ENCODE results near the gene GRK6.

Gene GRK6

DNA sequence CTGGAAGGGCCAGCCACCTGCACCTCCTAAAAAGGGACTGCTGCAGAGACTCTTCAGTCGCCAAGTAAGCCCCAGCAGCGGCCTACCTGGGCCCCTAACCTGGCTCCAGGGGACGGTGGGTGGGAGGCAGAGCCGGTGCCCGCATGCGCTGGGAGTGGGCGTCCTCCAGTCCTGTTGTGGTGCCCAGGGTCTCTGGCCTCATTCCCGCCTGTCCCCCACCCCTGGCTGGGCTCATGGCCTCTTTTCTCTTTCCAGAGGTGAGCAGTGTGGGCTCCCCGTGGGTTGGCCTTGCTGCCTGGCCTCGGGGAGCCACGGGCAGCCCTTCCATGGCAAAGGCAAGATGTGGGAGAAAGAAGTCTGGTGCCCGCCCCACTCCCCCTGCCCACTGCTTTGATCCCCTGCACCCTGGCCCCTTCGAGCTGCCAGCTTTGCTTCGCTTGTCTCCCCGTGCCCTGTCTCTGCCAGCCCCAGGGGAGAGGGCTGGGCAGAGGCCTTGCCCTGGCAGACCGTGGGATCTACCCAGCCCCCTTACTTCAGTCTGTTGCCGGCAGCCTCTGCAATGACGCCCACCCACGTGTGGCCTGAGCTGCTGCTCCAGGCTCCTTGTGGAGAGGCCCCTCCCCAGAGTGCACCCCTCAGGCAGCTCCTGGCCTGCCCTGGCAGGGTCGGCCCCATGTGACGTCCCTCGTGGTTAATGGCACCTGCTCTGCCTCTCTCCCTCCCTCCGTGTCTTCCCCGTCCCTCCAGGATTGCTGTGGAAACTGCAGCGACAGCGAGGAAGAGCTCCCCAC, 14.7 kb downstream of the GRK6 start:
- no peak for DNase-seq

DNA sequence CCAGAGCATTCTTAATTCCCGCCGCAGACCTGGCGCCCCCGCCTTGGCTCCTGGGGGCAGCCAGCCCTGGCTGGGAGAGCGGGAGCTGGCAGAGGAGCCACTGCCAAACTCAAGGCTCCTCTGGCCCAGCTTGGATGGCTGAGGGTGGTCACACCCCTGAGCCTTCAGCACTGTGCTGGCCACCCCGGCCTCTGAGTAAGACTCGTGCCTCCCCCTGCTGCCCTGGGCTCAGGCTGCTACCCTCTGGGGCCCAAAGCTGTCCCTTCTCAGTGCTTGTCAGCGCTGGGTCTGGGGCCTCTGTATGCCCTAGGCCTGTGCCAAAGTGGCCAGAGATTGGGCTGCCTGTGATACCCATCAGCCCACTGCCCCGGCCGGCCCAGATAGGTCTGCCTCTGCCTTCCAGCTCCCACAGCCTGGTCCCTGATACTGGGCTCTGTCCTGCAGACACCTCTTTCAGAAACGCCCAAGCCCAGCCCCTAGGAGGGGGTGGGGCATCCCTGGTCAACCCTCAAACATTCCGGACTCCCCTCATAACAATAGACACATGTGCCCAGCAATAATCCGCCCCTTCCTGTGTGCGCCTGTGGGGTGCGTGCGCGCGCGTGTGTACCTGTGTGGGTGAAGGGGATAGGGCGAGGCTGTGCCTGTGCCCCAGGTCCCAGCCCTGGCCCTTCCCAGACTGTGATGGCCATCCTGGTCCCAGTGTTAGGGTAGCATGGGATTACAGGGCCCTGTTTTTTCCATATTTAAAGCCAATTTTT, 15.8 kb downstream of the GRK6 start:
- no peak for DNase-seq

DNA sequence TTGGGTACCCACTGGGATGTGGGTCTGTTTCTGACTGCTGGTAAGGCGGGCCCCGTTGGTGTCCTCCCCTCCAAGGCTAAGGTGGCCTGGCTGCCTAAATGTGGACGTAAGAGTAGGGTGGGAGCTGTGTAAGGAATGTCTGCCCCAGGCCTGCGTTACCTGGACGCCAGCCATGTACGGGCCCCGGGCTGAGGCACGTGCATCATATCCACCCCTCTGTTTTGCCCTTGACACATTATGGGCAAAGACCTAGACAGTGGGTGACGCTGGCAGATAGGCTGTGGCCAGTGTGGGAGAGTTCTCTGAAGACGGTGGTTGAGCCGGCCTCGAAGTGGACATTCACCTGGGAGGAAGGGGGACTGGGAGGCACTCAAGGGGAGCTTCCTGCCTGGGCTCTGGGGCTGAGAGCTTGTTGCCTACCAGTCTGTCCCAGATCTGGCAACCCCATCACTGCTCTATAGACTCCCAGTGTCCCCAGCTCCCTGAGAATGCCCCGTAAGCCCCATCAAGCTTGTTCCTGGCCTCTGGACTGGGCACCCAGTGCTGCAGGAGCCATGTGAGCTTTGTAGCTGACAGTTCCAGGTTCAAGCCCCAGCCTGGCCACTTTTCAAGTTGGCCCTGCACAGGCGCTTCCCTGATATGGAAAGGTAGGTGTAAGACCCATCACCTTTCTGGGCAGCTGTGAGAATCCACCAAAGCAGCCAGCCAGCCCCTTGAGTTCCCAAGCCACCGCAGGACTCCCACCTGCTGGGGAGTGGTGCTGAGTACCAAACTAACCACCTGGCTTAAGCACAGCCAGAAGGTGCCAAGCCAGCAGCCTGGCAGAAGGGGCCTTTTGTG, 16.9 kb downstream of the GRK6 start:
- no peak for DNase-seq

DNA sequence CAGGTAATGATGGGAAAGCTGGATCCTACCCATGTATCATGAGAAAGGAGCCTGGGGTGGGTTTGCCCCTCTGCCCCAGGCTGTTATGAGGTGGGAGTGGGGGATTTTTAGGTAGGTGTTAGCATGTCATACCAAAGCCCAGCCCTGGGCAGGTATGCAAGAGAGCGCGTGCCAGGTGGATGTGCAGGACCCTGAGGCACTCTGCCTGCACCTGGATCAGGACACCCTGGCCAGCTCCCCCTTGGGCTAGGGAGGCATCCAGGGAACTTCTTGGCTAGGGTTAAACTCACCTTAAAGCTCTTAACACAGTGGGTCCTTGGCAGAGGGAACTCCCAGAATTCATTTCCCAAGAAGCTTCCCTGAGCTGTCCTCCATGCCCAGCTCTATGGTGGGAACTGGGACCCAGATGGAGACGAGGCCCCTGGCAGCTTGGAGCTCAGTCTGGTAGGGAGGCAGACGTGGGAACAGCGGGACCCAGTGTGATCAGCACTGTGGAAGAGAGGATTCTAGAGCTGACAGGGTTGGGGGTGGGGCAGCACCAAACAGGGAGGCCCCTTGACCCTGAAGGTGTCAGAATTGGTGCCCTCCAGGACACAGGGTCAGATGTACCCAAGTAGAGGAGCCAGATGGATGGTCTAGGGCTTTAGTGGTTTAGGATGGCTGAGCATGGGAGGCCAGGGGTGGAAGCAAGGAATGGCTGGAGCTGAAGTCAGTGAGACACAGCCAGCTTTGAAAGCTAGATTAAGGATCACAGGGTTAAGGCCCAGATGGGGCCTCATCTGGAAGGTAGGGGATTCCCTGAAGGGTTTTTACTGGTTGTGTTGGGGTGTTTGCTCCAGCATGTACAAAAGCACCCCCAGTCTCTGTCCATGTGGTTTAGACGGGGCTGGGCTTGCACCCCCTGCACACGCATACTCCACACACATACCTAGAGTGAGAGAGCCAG, 17.9 kb downstream of the GRK6 start:
- DNase-seq = no peak

DNA sequence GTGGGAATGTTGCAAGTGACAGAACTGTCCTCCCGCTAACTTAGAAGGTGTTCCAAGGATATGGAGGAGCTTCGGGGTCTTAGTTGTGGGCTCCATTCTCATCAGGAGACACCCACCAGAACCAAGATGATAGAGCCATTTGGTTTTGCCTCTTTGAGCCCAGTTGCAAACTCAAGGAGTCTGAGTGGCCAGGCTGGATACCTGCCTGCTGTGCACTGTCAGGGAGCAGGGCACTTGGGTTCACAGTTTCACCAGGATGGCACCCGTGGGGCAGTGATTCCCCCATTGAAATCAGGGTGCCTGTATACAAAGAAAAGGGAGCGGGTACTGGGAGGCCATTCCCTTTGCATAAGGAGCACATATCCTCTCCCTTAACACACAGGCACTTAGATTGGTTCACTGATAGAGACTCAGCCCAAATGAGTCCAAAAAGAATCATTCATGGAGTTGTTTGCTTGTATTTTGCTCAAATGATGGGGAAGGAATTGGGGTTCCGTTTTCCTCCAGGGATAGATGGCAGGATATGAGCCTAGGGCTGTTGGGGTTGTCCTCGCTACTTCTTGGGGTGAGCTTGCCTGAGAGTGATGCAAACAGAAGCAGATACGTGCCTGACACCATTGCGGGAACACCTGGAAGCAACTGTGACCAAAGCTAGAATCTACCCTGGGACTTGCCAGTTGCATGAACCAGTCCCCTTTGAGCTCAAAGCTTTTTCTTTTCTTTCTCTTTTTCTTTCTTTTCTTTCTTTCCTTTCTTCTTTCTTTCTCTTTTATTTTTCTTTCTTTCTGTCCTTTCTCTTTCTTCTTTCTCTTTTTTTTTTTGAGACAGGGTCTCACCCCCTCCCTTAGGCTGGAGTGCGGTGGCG, 18.8 kb downstream of the GRK6 start:
- DNase-seq = no peak

DNA sequence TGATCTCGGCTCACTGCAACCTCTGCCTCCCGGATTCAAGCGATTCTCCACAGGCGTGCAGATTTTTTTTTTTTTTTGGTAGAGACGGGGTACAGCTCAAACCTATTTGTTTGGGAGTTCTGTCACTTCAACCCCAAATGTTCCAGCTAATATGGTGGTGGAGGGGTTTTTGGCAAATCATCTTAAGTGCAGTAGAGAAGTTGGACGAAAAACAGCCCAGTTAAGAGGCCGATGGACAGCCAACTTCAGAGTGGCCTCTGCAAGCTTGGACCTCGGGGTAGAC, 19.4 kb downstream of the GRK6 start:
- DNase-seq = no peak

DNA sequence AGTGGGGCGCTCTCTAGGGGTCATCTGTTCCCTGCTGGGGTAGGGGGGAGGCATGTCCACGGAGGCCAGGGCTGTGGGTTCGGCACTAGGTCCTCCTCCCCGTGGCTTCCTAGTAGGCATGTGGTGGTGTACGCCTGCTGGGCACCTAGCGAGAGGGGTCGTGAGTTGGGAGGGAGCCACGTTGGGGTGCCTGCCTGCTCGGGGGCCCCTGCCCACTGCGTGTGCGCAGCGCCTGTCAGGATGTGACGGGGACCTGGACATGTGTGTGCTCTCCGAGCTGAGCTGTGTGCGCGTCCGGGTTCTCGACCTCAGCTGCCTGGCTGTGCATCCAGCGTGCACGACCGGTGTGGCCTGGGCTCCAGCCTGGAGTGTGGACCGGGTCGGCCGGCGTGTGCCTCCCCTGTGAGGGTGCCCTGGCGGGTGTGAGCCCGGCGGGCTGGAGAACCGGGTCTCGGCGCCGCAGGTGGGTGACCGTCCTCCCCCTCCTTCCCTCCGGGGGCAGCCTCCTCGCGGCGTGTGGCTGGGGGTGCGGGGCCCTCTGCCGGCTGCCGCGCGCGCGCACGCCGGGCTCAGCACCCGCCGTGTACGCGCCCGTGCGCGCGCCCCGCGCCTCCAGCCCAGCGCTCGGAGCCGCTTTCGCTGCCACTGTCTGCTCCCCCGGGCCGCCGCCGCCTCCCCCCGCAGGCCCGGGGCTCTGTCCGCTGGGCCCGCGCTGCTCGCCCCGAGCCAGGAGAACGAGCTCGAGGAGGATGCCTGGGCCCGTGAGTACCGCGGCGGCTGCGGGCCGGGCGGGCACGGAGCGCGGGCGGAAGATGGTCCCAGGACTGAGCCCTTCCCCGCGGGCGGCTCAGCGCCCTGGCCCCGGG, 20.0 kb downstream of the GRK6 start, which contains the start of gene PRR7:
Gene PRR7, plus strand, starts transcription at position 615 of the 866 bp plus-strand sequence. CDS start 8,254 bp downstream, outside the sequence.
- peak; percentile 53 to 57 for DNase-seq

DNA sequence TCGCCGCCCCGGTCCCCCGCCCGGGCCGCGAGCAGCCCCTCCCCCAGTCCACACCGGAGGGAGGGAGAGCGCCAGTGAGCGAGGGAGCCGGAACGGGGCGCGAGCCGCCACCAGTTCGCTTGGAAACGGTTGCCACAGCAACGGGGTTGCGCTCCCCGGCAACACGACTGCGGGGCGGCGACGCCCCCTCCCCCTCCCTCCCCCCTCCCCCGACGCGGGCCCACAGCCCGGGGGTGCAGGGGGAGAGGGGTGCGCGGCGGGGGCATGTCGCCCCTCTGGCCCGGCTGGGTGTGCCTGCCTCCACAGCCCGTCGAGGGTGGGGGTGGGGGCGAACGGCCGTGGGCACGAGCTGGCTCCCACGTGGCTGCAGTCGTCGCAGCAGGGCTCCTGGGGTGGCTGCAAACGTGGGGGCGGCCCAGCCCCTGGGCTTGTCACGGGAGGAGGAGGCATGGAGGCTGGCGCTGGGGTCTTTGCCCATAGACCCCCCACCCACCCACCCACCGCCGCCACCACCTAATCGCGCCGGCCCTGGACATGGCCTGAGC, 20.7 kb downstream of the GRK6 start:
- peak in 1 of 2 experiments; percentile 27 for DNase-seq

DNA sequence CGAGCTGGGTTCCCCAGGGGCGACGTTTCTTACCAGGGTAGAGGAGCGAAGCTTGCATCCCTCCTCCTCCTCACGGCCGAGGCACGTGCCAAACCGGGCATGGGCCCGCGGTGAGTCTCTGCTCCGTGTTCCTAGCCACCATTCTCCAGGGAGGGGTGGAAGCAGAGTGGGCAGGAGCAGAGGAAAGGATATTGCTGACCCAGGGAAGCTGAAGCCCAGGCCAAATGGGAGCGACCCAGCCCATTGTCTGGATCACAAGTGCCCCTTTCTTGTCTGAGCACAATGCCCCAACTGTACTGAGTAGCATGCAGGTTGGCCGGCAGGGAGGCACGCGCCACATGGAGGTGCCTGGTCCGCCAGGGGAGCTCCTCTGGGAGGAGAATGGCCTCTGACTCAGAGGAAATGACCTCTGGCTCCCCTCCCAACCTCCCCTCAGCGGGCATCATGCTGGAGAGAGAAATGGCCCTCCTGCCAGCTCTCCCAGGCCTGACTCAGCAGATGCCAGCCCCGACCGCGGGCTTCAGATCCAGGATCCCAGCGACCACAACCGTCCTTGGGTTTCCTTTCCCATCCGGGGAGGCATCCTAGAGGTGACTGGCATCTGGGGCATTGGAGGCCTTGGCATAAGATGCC, 21.3 kb downstream of the GRK6 start:
- DNase-seq = no peak

DNA sequence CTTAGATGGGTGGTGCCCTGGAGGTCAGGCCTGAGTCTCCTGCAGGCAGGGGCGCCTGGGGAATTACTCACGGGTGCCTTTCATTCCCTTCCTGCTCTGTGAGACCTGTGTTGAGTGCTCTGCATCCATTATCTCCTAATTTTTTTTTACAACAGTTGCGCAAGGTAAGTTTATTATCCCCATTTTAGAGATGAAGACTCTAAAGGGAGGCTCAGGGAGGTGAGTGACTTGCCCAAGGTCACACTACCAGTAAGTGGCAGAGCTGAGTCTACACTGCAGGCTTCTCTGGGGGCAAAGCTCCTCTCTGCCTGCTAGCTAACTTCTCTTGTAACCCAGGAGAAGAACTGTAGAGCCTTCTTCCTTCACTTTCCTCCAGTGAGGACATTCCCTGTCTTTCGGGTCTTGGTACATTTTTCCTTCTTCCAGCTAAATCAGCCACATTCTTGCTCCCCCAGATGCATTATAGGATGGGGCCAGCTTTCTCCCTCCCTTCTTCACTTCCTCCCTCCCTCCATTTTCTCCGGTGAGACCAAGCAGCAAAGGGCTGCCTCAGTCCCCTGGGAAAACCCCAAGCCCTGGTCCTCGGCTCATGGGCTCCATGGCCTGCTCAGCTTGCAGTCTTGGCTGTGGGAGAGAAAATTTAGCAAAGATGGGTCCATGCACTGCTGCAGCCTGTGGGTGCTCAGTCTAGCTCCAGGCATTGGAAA, 21.9 kb downstream of the GRK6 start:
- DNase-seq = no peak

DNA sequence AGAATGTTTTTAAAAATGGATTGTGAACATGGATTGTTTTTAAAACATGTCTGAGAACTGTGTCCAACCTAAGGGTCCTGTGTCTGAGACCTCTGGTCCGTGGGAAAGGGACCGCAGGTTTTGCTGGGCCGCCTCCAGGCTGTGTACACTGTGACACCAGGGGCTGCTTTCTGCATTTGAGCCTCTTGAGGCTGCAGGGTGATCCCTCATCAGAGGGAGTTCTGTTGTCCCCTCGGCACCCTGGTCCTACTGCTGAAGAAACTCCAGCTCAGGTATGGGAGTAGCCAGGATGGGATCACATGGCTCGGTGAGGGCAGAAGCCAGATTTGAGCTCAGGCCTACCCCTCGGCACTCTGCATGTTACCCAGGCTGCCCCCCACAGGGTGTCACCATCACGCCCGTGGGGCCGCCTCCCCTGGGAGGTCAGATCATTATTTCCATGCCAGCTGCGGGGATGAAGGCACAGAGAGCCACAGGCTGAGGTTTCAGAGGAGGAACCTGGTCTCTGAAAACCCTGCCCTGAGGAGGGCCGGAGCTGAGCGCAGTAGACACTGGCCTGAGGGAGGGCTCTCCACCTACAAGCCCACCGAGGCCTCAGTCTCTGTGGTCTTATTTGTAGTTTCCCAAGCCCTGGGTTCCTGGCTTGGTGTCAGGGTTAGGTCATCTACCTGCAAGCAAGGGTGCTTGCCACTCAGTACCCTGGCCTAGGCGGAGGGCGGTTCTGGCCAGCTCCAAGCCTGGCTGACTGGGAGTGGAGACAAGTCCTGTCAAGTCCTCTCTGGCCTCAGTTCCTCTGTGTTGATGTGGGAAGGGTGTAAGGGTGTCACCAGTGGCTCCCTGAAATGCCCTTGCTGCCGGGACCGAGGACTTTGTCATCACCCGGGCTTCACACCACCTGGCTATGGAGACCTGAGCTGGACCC, 22.9 kb downstream of the GRK6 start:
- DNase-seq = no peak

DNA sequence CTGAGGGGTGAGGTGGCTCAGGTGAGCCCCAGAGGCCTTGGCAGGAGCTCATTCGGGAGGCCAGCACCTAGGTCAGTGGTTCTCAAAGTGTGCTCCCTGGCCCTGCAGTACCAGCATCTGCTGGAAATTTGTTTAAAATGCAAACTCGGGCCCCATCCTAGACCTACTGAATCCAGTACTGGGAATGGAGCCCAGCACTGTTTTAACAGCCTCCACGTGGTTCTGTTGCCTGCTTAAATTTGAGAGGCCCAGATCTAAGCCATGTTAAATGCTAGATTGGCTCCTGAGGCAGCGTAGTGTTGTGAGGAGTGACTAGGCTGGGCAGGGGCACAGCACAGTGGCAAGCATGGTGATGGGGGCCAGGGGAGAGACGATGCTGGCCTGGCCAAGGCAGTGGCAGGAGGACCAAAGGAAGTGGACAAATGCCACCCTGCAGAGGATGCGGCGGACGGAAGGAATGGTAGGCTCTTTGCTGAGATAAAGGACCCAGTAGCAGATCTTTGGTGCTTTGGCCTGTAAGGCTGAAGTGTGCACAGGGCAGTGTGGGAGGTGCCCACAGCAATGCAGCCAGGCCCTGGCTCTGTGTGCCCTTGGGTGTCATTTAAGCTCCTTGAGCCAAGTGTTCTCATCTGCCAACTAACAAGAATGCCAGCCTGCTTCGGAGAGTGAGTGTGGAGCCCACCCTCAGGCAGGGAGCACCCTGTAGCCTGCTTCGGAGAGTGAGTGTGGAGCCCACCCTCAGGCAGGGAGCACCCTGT, 24.4 kb downstream of the GRK6 start:
- DNase-seq = no peak

DNA sequence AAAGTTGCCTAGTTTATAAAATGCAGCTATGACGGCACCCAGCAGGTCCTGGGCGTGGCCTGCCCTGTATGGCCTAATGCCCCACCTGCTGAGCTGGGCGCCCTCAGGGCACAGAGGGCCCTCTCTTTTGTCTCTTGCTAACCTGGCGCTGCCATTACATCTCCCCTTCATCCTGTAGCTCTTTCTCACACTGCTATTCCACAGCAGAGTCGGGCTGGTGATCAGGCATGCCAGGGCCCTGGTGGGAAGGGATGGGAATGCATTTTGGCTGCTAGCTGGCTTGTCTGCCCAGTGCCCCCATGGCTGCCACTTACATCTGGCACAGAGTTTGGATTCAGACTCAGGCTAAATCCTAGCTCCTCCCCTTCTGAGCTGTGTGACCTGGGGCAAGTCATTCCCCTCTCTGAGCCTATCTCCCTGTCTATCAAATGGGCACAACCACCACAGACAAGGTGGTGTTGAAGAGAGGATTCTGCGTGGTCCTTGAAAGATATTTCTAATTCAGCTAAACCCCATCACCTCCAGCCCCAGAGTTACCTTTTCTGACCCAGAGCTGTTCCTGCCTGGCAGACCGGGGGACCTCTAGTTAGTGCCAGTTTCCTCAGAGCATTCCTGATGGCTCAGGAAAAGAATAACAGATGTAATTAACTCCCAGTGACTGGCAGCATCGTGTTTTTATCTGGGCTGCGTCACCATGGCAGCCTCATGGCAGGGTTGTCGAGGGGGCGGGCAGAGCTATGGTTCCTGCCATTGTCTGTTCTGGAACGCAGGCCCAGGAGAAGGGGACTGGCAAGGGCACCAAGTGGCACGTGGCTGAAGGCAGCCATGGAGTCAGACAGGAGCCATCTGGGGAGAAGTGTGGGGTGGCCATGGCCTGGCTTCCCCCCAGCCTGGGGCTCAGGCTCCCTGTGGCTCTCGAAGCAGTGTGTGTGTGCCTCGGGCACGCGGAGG, 26.5 kb downstream of the GRK6 start:
- peak in 1 of 2 experiments; percentile 11 for DNase-seq

DNA sequence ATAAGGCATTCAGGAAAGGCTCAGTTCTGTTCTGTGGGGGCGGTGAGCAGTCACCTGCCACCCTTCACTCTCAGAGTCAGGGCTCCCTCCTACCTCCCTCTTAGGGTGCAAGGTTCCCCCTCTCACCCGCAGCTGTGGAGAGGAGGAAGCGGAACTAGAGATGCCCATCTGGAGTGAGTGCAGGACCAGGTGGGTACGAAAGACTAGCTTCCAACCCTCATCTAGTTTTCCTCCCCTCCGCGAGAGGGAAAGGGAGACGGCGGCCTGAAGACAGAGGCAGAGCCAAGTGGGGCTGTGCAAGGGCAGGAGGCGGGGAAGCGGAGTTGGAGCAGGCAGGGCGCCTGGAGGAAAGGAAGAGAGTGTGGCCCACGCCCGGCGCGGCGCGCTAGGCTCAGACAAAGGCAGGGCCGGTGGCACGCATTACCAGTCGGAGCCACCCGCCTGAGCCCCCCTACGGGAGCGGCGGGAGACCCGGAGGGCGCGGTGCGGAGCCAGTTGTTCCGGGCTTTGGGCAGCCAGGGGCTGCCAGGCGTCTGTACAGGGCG, 27.4 kb downstream of the GRK6 start:
- no peak for DNase-seq

DNA sequence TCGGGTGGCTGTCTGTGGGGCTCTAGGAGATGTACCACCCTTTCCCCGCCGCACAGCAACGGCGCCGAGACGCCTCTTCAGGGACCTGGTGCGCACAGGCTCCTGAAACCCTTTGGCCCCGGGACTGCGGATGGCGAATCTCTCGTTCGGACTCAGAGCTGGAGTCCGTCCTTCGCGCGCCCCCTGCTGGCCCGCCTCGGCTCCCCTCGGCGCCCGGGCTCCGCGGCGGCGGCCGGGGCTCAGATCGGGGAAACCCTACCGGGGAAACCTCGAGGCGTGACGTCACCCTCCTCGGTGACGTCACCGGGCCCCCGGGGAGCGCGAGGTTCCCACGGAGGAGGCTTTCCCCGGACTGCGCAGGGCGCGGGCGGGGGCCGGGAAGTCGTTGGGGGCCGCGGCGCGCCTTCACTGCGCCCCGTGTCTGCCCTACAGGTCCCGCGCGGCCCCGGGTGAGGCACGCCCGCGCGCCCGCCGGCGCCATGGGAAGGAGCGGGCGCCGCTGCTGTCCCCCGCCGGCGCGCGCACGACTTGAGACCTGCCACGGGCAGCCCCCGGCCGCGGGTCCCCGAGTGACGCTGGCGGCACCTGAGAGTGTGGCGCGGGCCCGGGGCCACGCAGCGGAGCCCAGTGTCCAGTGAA, 28.0 kb downstream of the GRK6 start:
- DNase-seq = peak; percentile 73 to 78

Measured in Kasumi-1 (cell line).